GM12878 (cell line): ENCODE results near the gene TLR9. TPM values are rescaled to one million over a fixed set of nuclear protein-coding genes. Genes with fewer than 3 reads are reported as not detected.

Experiments used
- ATAC-seq: fragments of 200-7000 bp; cut with Tn5 transposase; 3 replicates; pipeline ENCODE4 v1.9.1; 2020; ENCODE audit warnings: mild to moderate bottlenecking, moderate library complexity
- BruUV-seq: library from RNA; stranded (reverse); fragments of 400-500 nt; replicated peaks from 2 replicates; lab custom pipeline; 2021; lab: Mats Ljungman, UMichigan
- CTCF ChIA-PET: fragments of 300-600 bp; sonication (Branson Sonifier 250); formaldehyde crosslinking; extraction: SDS; loops from one replicate; lab custom pipeline; 2021; ENCODE audit warnings: inconsistent platforms; lab: Yijun Ruan, JAX
- POLR2A ChIA-PET: fragments of 350-600 bp; formaldehyde crosslinking; extraction: SDS; loops from one replicate; lab custom pipeline; 2021; ENCODE audit warnings: inconsistent platforms; lab: Charles Lee
- RAD21 ChIA-PET: fragments of 300-600 bp; sonication (Branson Sonifier 250); formaldehyde crosslinking; loops from one replicate; lab custom pipeline; 2023; ENCODE audit warnings: antibody characterized with exemption; ENCODE audit not compliant: unreplicated experiment; lab: Charles Lee
- SMC1A ChIA-PET: fragments of 300-600 bp; sonication (Branson Sonifier 250); formaldehyde crosslinking; loops from one replicate; lab custom pipeline; 2023; ENCODE audit not compliant: unreplicated experiment, uncharacterized antibody; lab: Charles Lee
- DNase-seq: peaks from one replicate; pipeline ENCODE4 v3.0.0-alpha.2; 2011; ENCODE audit warnings: low read depth, low spot score
- FAIRE-seq: peaks from 3 replicates; lab custom pipeline; 2011; peaks lifted over from hg19 to GRCh38; lab: Jason Lieb, UNC
- H2AFZ ChIP-seq: 2 replicates; pipeline ENCODE4 v1.6.0; 2011; ENCODE audit warnings: low read depth, low read length, control low read depth; ENCODE audit not compliant: control insufficient read depth
- H3K27ac ChIP-seq: 2 replicates; pipeline ENCODE4 v1.5.1; 2011; ENCODE audit warnings: control low read depth; ENCODE audit not compliant: control insufficient read depth, insufficient read depth
- H3K27me3 ChIP-seq, 2 experiments: replicated peaks in 1 of 2; 2 replicates each; pipeline versions ENCODE4 v1.6.0 to v1.6.1; 2011; ENCODE audit warnings: low read length in 1 of 2; ENCODE audit not compliant: control insufficient read depth in 2 of 2, insufficient read depth in 2 of 2
- H3K36me3 ChIP-seq, 2 experiments: 2 replicates each; pipeline ENCODE4 v1.5.1; 2011; ENCODE audit warnings: low read length in 1 of 2; ENCODE audit not compliant: control insufficient read depth in 2 of 2, insufficient read depth in 2 of 2
- H3K4me1 ChIP-seq: 2 replicates; pipeline ENCODE4 v1.6.1; 2011; ENCODE audit warnings: mild to moderate bottlenecking, low read length, moderate library complexity, mixed read lengths; ENCODE audit not compliant: control insufficient read depth, insufficient read depth
- H3K4me2 ChIP-seq: 2 replicates; pipeline ENCODE4 v1.6.0; 2011; ENCODE audit warnings: control low read depth; ENCODE audit not compliant: control insufficient read depth, insufficient read depth
- H3K4me3 ChIP-seq: fragments of 200-600 bp; sonication (generic); 2 replicates; pipeline ENCODE4 v1.5.1; 2016
- H3K79me2 ChIP-seq: 2 replicates; pipeline ENCODE4 v1.6.0; 2011; ENCODE audit warnings: low read length; ENCODE audit not compliant: control insufficient read depth, insufficient read depth
- H3K9ac ChIP-seq: 2 replicates; pipeline ENCODE4 v1.8.0; 2011; ENCODE audit warnings: low read length, control low read depth, mixed read lengths; ENCODE audit not compliant: control insufficient read depth, insufficient read depth
- H3K9me3 ChIP-seq: replicated peaks from 3 replicates; pipeline ENCODE4 v1.5.1; 2011; ENCODE audit warnings: mild to moderate bottlenecking, low read length; ENCODE audit not compliant: control insufficient read depth, insufficient read depth
- H4K20me1 ChIP-seq: 2 replicates; pipeline ENCODE4 v1.6.0; 2011; ENCODE audit not compliant: control insufficient read depth, insufficient read depth
- BMI1 ChIP-seq: fragments of 450-650 bp; IDR thresholded peaks from 2 replicates; pipeline ENCODE4 v1.6.1; 2016; ENCODE audit warnings: mild to moderate bottlenecking, moderate library complexity, borderline replicate concordance
- EP300 ChIP-seq, 2 experiments: fragments of 150-350 bp in 1 of 2; IDR thresholded peaks; 2 replicates each; pipeline ENCODE4 v1.6.1; 2011 to 2012; ENCODE audit warnings: low read depth in 2 of 2, low read length in 2 of 2, borderline replicate concordance in 1 of 2, improper control_type of control experiment in 1 of 2, inconsistent platforms in 1 of 2; ENCODE audit not compliant: control insufficient read depth in 1 of 2
- HDGF ChIP-seq: fragments of 450-650 bp; IDR thresholded peaks from 2 replicates; pipeline ENCODE4 v1.6.1; 2016; ENCODE audit warnings: antibody characterized with exemption
- MEF2A ChIP-seq: IDR thresholded peaks from 2 replicates; pipeline ENCODE4 v1.6.1; 2011; ENCODE audit warnings: low read depth, mild to moderate bottlenecking, low read length, moderate library complexity; ENCODE audit not compliant: insufficient read depth
- PML ChIP-seq: IDR thresholded peaks from 2 replicates; pipeline ENCODE4 v1.6.1; 2012; ENCODE audit warnings: low read length, inconsistent platforms
- RAD21 ChIP-seq: IDR thresholded peaks from 2 replicates; pipeline ENCODE4 v1.6.1; 2011; ENCODE audit warnings: mild to moderate bottlenecking, low read depth, low read length, moderate library complexity; ENCODE audit not compliant: insufficient read depth
- RAD51 ChIP-seq: fragments of 450-650 bp; IDR thresholded peaks from 2 replicates; pipeline ENCODE4 v1.6.1; 2016; ENCODE audit warnings: moderate library complexity, mild to moderate bottlenecking, inconsistent platforms
- TAF1 ChIP-seq: IDR thresholded peaks from 2 replicates; pipeline ENCODE4 v1.6.1; 2011; ENCODE audit warnings: mild to moderate bottlenecking, low read depth, low read length, borderline replicate concordance
- WGBS: methylation state at CpG from one replicate; pipeline ENCODE4 v1.1.6; 2016; ENCODE audit warnings: low lambda C conversion rate; ENCODE audit not compliant: insufficient replicate concordance, insufficient coverage; ENCODE audit errors: missing lambda C conversion rate; 5-methylcytosine and 5-hydroxymethylcytosine counted together
- in situ Hi-C: fragments of 300-500 bp; cut with MboI; formaldehyde crosslinking; loops from 9 replicates; pipeline ENCODE4 v1.14.3; 2018; ENCODE audit warnings: mixed read lengths
- intact Hi-C: fragments of 100-400 bp; cut with micrococcal nuclease; formaldehyde crosslinking; loops from one replicate; pipeline ENCODE4 v1.14.2; 2022; ENCODE audit not compliant: unreplicated experiment
- polyA plus RNA-seq, 11 experiments: library from polyadenylated mRNA; depleted of rRNA in 4 of 11; unstranded in 6 of 11; stranded (reverse) in 5 of 11; fragments of >200 nt; fragmentation: Nextera tagmentation in 4 of 11; fragmentation: Illumina TruSeq in 1 of 11; extraction: Ambion mirVana in 4 of 11; extraction: Trizol in 1 of 11; gene quantifications; 1 replicate in 1 of 11; 2 replicates in 10 of 11; pipeline versions ENCODE4 v1.2.1 to v1.2.3, GENCODE V29; 2011 to 2016; ENCODE audit warnings: inconsistent platforms in 2 of 11, missing spikeins in 2 of 11, low read depth in 1 of 11
- total RNA-seq, 4 experiments: library from RNA; depleted of rRNA in 3 of 4; stranded (reverse); fragments of >200 nt in 3 of 4; fragmentation: Illumina TruSeq in 1 of 4; extraction: Trizol in 1 of 4; gene quantifications; 2 replicates each; pipeline versions ENCODE4 v1.2.1 to v1.2.3, GENCODE V29; 2013 to 2021
- TF ChIP-seq, protein P1 (sequence below): fragments of 450-650 bp; IDR thresholded peaks from 2 replicates; pipeline ENCODE4 v1.6.1; 2016; ENCODE audit warnings: mild to moderate bottlenecking
- TF ChIP-seq, protein P2 (sequence below): fragments of 450-650 bp; formaldehyde crosslinking; IDR thresholded peaks from 2 replicates; pipeline ENCODE4 v1.4.0; 2022; ENCODE audit warnings: mild to moderate bottlenecking, moderate library complexity
- TF ChIP-seq, protein P3 (sequence below): IDR thresholded peaks from 2 replicates; pipeline ENCODE4 v1.6.1; 2012; ENCODE audit warnings: low read depth, low read length, improper control_type of control experiment
- TF ChIP-seq, protein P4 (sequence below), 3 experiments: IDR thresholded peaks in 2 of 3; conservative IDR thresholded peaks in 1 of 3; 2 replicates each; pipeline ENCODE4 v1.5.1; 2011; ENCODE audit warnings: low read depth in 3 of 3, low read length in 3 of 3, mild to moderate bottlenecking in 3 of 3, control low read depth in 2 of 3, moderate library complexity in 2 of 3, inconsistent platforms in 1 of 3, mixed read lengths in 1 of 3; ENCODE audit not compliant: control insufficient read depth in 2 of 3, insufficient read depth in 1 of 3; ENCODE audit errors: extremely low read depth in 1 of 3
- TF ChIP-seq, protein P5 (sequence below): fragments of 450-650 bp; IDR thresholded peaks from 2 replicates; pipeline ENCODE4 v1.6.1; 2018; ENCODE audit warnings: borderline replicate concordance, mild to moderate bottlenecking; ENCODE audit not compliant: partially characterized antibody

The TLR9 gene
- total and polyA plus RNA-seq, 10 of the 15 experiments (the other 5 are each of a cell fraction or from before 2014, with no cell fraction given) = 0.10 to 4.8 (median 0.53) TPM; not detected in 1

DNA sequence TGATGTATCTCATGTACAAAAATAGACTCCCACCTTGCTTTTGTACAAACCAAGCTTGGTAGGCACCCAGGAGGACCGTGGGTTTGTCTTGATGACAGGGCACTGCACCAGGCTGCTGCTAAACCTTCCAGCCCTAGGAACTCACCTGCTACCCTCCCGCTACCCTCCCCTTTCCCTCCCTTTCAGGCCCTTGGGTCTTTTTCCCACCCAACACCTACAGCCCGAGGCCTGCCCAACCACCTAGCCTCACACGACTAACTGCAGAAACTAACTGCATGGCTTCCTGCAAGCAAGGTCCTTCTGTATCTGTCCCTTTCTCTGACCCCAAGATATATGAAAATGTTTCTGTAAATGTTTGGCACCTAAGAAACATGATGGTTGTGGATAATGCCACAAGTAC lies 31.2 kb upstream of the TLR9 start:
- H3K27ac ChIP-seq = no peak overlapping the region
- peaks cover 18% of the 10 kb centered on the region for H3K4me1 ChIP-seq
- in situ Hi-C loops = no loop called here
- no peak overlapping the region for H2AFZ ChIP-seq
- FAIRE-seq (no peak), ATAC-seq (no peak), DNase-seq (no peak)
- no peaks in the 10 kb centered on the region for H3K27me3 ChIP-seq
- H3K4me2 ChIP-seq = no peak overlapping the region
- ChIA-PET SMC1A (interaction anchor here (0.9 to 1.7 kb wide), 2 partner anchors 15 to 16 kb away, joined by 3 to 4 read pairs; no protein-coding TSS in a partner anchor), RAD21 (no interaction called here), CTCF (interaction anchor here (1.9 kb wide), 1 partner anchor 25 kb away, joined by 9 read pairs; no protein-coding TSS in a partner anchor), POLR2A (interaction anchor here (1.0 kb wide), 1 partner anchor 13 kb away, joined by 3 read pairs; no protein-coding TSS in a partner anchor)
- no TSS peak for BruUV-seq
- WGBS = 72% methylated on average over 4 of the region's 4 CpGs
- H3K9ac ChIP-seq = no peak overlapping the region
- intact Hi-C loops = no loop called here
- H3K9me3 ChIP-seq = no peaks in the 10 kb centered on the region
- peaks cover 4% of the 10 kb centered on the region for H3K79me2 ChIP-seq
- H4K20me1 ChIP-seq = no peaks in the 10 kb centered on the region
- H3K4me3 ChIP-seq = no peak overlapping the region
- peaks cover 33 to 48% of the 10 kb centered on the region in 2 experiments for H3K36me3 ChIP-seq
- TF ChIP-seq, protein P1, sequence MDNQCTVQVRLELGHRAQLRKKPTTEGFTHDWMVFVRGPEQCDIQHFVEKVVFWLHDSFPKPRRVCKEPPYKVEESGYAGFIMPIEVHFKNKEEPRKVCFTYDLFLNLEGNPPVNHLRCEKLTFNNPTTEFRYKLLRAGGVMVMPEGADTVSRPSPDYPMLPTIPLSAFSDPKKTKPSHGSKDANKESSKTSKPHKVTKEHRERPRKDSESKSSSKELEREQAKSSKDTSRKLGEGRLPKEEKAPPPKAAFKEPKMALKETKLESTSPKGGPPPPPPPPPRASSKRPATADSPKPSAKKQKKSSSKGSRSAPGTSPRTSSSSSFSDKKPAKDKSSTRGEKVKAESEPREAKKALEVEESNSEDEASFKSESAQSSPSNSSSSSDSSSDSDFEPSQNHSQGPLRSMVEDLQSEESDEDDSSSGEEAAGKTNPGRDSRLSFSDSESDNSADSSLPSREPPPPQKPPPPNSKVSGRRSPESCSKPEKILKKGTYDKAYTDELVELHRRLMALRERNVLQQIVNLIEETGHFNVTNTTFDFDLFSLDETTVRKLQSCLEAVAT = no peak
- TF ChIP-seq PML = no peak
- no peak for TF ChIP-seq HDGF
- no peak for TF ChIP-seq RAD51
- TF ChIP-seq, protein P2, sequence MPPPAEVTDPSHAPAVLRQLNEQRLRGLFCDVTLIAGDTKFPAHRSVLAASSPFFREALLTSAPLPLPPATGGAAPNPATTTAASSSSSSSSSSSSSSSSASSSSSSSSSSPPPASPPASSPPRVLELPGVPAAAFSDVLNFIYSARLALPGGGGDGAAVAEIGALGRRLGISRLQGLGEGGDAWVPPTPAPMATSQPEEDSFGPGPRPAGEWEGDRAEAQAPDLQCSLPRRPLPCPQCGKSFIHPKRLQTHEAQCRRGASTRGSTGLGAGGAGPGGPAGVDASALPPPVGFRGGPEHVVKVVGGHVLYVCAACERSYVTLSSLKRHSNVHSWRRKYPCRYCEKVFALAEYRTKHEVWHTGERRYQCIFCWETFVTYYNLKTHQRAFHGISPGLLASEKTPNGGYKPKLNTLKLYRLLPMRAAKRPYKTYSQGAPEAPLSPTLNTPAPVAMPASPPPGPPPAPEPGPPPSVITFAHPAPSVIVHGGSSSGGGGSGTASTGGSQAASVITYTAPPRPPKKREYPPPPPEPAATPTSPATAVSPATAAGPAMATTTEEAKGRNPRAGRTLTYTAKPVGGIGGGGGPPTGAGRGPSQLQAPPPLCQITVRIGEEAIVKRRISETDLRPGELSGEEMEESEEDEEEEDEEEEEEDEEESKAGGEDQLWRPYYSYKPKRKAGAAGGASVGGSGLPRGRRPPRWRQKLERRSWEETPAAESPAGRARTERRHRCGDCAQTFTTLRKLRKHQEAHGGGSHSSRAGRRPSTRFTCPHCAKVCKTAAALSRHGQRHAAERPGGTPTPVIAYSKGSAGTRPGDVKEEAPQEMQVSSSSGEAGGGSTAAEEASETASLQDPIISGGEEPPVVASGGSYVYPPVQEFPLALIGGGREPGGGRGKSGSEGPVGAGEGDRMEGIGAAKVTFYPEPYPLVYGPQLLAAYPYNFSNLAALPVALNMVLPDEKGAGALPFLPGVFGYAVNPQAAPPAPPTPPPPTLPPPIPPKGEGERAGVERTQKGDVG (CRISPR knock-in tag) = no peak
- no peak for TF ChIP-seq RAD21
- TF ChIP-seq BMI1 = no peak
- TF ChIP-seq MEF2A = no peak
- no peak for TF ChIP-seq TAF1
- TF ChIP-seq EP300 (IDR thresholded peaks at IDR 0.05; ENCODE audit: borderline replicate concordance in 1 of 2, control insufficient read depth in 1 of 2, low read depth in 2 of 2, low read length in 2 of 2) = no peak
- TF ChIP-seq, protein P3, sequence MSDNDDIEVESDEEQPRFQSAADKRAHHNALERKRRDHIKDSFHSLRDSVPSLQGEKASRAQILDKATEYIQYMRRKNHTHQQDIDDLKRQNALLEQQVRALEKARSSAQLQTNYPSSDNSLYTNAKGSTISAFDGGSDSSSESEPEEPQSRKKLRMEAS = no peak
- TF ChIP-seq, protein P4, sequence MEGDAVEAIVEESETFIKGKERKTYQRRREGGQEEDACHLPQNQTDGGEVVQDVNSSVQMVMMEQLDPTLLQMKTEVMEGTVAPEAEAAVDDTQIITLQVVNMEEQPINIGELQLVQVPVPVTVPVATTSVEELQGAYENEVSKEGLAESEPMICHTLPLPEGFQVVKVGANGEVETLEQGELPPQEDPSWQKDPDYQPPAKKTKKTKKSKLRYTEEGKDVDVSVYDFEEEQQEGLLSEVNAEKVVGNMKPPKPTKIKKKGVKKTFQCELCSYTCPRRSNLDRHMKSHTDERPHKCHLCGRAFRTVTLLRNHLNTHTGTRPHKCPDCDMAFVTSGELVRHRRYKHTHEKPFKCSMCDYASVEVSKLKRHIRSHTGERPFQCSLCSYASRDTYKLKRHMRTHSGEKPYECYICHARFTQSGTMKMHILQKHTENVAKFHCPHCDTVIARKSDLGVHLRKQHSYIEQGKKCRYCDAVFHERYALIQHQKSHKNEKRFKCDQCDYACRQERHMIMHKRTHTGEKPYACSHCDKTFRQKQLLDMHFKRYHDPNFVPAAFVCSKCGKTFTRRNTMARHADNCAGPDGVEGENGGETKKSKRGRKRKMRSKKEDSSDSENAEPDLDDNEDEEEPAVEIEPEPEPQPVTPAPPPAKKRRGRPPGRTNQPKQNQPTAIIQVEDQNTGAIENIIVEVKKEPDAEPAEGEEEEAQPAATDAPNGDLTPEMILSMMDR (IDR thresholded peaks at IDR 0.05 in 2 of 3, conservative IDR thresholded peaks at IDR 0.05 in 1 of 3; ENCODE audit: control insufficient read depth in 2 of 3, extremely low read depth in 1 of 3, insufficient read depth in 1 of 3, low read depth in 3 of 3, low read length in 3 of 3) = no peak
- TF ChIP-seq, protein P5, sequence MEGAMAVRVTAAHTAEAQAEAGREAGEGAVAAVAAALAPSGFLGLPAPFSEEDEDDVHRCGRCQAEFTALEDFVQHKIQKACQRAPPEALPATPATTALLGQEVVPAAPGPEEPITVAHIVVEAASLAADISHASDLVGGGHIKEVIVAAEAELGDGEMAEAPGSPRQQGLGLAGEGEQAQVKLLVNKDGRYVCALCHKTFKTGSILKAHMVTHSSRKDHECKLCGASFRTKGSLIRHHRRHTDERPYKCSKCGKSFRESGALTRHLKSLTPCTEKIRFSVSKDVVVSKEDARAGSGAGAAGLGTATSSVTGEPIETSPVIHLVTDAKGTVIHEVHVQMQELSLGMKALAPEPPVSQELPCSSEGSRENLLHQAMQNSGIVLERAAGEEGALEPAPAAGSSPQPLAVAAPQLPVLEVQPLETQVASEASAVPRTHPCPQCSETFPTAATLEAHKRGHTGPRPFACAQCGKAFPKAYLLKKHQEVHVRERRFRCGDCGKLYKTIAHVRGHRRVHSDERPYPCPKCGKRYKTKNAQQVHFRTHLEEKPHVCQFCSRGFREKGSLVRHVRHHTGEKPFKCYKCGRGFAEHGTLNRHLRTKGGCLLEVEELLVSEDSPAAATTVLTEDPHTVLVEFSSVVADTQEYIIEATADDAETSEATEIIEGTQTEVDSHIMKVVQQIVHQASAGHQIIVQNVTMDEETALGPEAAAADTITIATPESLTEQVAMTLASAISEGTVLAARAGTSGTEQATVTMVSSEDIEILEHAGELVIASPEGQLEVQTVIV = no peak
